Hepatocyte (in vitro differentiated cells): Measurements from ENCODE around the gene FAM72A. TPM values are rescaled to one million over a fixed set of nuclear protein-coding genes. Genes with fewer than 3 reads are reported as not detected.
"Not testable (repeated sequence)": the region's sequence is repeated elsewhere in the genome, so short reads cannot be mapped to it uniquely, and the experiment has no call there.

Experiments used
- DNase-seq: peaks from one replicate; pipeline ENCODE4 v3.0.0-alpha.2; 2016; ENCODE audit warnings: low spot score
- H2AFZ ChIP-seq: fragments of 200-600 bp; sonication (generic); 2 replicates; pipeline ENCODE4 v1.6.0; 2016; ENCODE audit warnings: antibody characterized with exemption, mild to moderate bottlenecking
- H3K27ac ChIP-seq: fragments of 200-600 bp; sonication (generic); 2 replicates; pipeline ENCODE4 v1.5.1; 2016; ENCODE audit warnings: mild to moderate bottlenecking
- H3K27me3 ChIP-seq: fragments of 200-600 bp; sonication (generic); 2 replicates; pipeline ENCODE4 v1.6.1; 2016
- H3K36me3 ChIP-seq: fragments of 200-600 bp; sonication (generic); replicated peaks from 2 replicates; pipeline ENCODE4 v1.5.1; 2016; ENCODE audit warnings: low read depth; ENCODE audit not compliant: insufficient read depth
- H3K4me1 ChIP-seq: fragments of 200-600 bp; sonication (generic); 2 replicates; pipeline ENCODE4 v1.5.1; 2016; ENCODE audit warnings: mild to moderate bottlenecking, moderate library complexity; ENCODE audit not compliant: insufficient read depth
- H3K4me2 ChIP-seq: fragments of 200-600 bp; sonication (generic); 2 replicates; pipeline ENCODE4 v1.6.0; 2016
- H3K4me3 ChIP-seq: fragments of 200-600 bp; sonication (generic); 2 replicates; pipeline ENCODE4 v1.5.1; 2016; ENCODE audit warnings: mild to moderate bottlenecking
- H3K79me2 ChIP-seq: fragments of 200-600 bp; sonication (generic); 2 replicates; pipeline ENCODE4 v1.6.0; 2017; ENCODE audit warnings: mild to moderate bottlenecking
- H3K9me2 ChIP-seq: fragments of 200-600 bp; sonication (generic); replicated peaks from 2 replicates; pipeline ENCODE4 v1.6.0; 2017; ENCODE audit warnings: mild to moderate bottlenecking; ENCODE audit not compliant: insufficient read depth
- H3K9me3 ChIP-seq: fragments of 200-600 bp; sonication (generic); 2 replicates; pipeline ENCODE4 v1.5.1; 2016; ENCODE audit warnings: low read depth, mild to moderate bottlenecking
- H4K20me1 ChIP-seq: fragments of 200-600 bp; sonication (generic); 2 replicates; pipeline ENCODE4 v1.6.0; 2016; ENCODE audit warnings: mild to moderate bottlenecking; ENCODE audit not compliant: insufficient read depth, poor library complexity, severe bottlenecking
- CTCF ChIP-seq: fragments of 200-600 bp; sonication (generic); IDR thresholded peaks from 2 replicates; pipeline ENCODE4 v1.5.1; 2016; ENCODE audit warnings: antibody characterized with exemption, mild to moderate bottlenecking; ENCODE audit not compliant: poor library complexity
- EZH2 ChIP-seq: fragments of 200-600 bp; sonication (generic); IDR thresholded peaks from 2 replicates; pipeline ENCODE4 v1.6.1; 2016; ENCODE audit warnings: antibody characterized with exemption, mild to moderate bottlenecking, borderline replicate concordance
- EZH2phosphoT487 ChIP-seq: fragments of 200-600 bp; sonication (generic); IDR thresholded peaks from one replicate; pipeline ENCODE4 v1.6.1; 2018; ENCODE audit warnings: antibody characterized with exemption, mild to moderate bottlenecking, low read depth, moderate library complexity; ENCODE audit not compliant: unreplicated experiment, severe bottlenecking
- WGBS: methylation state at CpG from one replicate; pipeline ENCODE4 v1.1.6; 2016; ENCODE audit warnings: low lambda C conversion rate; ENCODE audit errors: missing lambda C conversion rate; 5-methylcytosine and 5-hydroxymethylcytosine counted together
- polyA plus RNA-seq: library from polyadenylated mRNA; unstranded; fragments of >200 nt; fragmentation: Nextera tagmentation; extraction: Ambion mirVana; gene quantifications from 2 replicates; pipeline ENCODE4 v1.2.1, GENCODE V29; 2016
- total RNA-seq: library from RNA; depleted of rRNA; stranded (reverse); fragments of >200 nt; gene quantifications from 2 replicates; pipeline ENCODE4 v1.2.3, GENCODE V29; 2014

Gene FAM72A
- total and polyA plus RNA-seq, 2 experiments from 2014 or later, result 0.83 to 1.8 TPM

- not testable (repeated sequence) for H3K4me2 ChIP-seq, H3K9me2 ChIP-seq, H3K9me3 ChIP-seq, H3K4me3 ChIP-seq, H4K20me1 ChIP-seq, DNase-seq, H3K27ac ChIP-seq, H3K79me2 ChIP-seq, H2AFZ ChIP-seq, H3K36me3 ChIP-seq, H3K27me3 ChIP-seq, H3K4me1 ChIP-seq
- peak; percentile 27 for TF ChIP-seq CTCF
- 29% methylated on average over 3 of the region's 10 CpGs for WGBS
Measured at GRCh38 chr1:206167350-206168029, 35.1 kb downstream of the FAM72A start.

- WGBS, result 64% methylated on average over 3 of the region's 3 CpGs
- Histone ChIP-seq H3K36me3 (no peaks in the 10 kb centered on the region), H3K4me1 (no peaks in the 10 kb centered on the region), H3K9me3 (no peaks in the 10 kb centered on the region), H2AFZ (no peak overlapping the region), H4K20me1 (no peaks in the 10 kb centered on the region), H3K4me2 (no peak overlapping the region), H3K27me3 (no peaks in the 10 kb centered on the region), H3K27ac (no peak overlapping the region), H3K9me2 (no peaks in the 10 kb centered on the region), H3K79me2 (no peaks in the 10 kb centered on the region), H3K4me3 (no peak overlapping the region)
- TF ChIP-seq EZH2phosphoT487 (no peak), EZH2 (no peak), CTCF (no peak)
- DNase-seq, result no peak
Measured at GRCh38 chr1:206145771-206146290, 56.8 kb downstream of the FAM72A start.

- Histone ChIP-seq H3K9me2 (no peaks in the 10 kb centered on the region), H3K9me3 (no peaks in the 10 kb centered on the region), H3K4me1 (no peaks in the 10 kb centered on the region), H3K36me3 (no peaks in the 10 kb centered on the region), H3K27ac (no peak overlapping the region), H4K20me1 (no peaks in the 10 kb centered on the region), H3K4me2 (no peak overlapping the region), H3K27me3 (no peaks in the 10 kb centered on the region), H3K79me2 (no peaks in the 10 kb centered on the region), H3K4me3 (no peak overlapping the region), H2AFZ (no peak overlapping the region)
- 88% methylated on average over 2 of the region's 2 CpGs for WGBS
- DNase-seq, result no peak
- TF ChIP-seq CTCF (no peak), EZH2 (no peak), EZH2phosphoT487 (no peak)
Measured at GRCh38 chr1:206144605-206145004, 58.0 kb downstream of the FAM72A start.
